GM19035 (cell line): ENCODE data around the gene PLD5.
"Not testable (repeated sequence)": the region's sequence is repeated elsewhere in the genome, so short reads cannot be mapped to it uniquely, and the experiment has no call there.

ENCODE experiments used
- ATAC-seq: cut with Tn5 transposase; IDR thresholded peaks from one replicate; pipeline ENCODE4 v1.9.1; 2021; ENCODE audit not compliant: unreplicated experiment

PLD5 gene

DNA sequence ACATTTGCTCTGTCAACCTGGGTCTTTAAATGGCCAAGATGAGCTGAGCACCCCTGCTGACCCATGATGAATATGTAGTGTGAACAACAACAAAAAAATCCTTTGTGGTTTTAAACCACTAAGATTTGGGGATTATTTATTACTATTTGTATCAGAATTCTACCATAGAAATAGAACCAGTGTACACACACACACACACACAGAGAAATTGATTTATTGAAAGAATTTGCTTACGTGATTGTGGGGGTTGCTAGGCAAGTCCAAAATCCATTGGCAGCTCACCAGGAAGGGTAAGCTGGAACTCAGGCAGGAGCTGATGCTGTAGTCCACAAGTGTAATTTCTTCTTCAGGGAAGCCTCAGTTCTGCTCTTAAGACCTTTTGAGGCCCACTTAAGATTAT, 443.1 kb downstream of the PLD5 start:
- no peak for ATAC-seq

DNA sequence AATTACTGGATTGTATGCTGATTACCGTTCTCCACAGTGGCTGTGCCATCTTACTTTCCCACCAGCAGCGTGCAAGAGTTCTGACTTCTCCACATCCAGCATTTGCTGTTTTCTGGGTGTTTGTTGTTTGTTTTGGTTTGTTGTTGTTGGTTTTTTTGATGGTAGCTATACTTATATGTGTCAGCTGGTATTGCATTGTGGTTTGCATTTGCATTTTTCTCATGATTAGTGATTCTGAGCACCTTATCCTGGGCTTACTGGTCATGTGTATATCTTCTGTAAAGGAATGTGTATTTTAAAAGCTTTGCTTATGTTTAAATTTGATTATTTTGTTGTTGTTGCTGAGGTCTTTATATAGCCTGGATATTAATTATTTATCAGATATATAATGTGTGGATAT, 458.7 kb downstream of the PLD5 start:
- peak; percentile 64 for ATAC-seq

DNA sequence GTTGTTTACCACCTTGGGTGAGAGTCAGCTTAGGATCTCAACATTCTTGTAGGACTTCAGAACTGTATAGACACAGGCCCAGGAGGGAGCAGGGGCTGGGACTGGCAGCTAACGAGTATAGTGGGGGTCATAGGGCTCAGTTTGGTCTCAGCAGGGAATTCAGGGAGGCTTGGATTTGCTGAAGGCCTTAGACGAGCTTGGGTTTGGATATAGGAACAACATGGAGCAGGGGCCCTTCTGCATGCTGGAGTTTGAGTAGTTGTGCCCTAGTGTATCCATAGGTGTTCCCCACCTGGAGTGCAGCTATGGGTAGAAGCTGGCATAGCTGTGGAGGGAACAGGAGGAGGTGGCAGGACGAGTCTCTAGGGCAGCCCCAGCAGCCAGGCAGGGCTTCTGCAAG, 462.2 kb downstream of the PLD5 start:
- no peak for ATAC-seq

DNA sequence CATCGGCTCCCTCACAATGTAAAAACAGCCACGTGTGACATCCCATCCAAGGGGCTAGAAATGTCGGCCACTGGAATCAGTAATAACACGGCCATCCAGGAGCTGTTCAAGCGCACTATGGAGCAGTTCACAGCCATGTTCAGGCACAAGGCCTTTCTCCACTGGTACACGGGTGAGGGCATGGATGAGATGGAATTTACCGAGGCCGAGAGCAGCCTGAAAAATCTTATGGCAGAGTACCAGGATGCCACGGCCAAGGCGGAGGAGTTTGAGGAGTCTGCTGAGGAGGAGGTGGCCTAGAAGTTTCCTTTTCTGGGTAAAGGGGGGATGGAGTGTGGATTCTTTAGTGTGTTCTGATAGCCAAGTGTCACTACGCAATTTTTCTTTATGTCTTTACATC, 464.5 kb downstream of the PLD5 start:
- ATAC-seq = no peak

DNA sequence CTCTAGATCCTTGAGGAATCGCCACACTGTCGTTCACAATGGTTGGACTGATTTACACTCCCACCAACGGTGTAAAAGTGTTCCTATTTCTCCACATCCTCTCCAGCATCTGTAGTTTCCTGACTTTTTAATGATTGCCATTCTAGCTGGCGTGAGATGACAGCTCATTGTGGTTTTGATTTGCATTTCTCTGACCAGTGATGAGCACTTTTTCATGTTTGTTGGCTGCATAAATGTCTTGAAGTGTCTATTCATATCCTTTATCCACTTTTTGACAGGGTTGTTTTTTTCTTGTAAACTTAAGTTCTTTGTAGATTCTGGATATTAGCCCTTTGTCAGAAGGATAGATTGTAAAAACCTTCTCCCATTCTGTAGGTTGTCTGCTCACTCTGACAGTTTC, 465.9 kb downstream of the PLD5 start:
- ATAC-seq = not testable (repeated sequence)

DNA sequence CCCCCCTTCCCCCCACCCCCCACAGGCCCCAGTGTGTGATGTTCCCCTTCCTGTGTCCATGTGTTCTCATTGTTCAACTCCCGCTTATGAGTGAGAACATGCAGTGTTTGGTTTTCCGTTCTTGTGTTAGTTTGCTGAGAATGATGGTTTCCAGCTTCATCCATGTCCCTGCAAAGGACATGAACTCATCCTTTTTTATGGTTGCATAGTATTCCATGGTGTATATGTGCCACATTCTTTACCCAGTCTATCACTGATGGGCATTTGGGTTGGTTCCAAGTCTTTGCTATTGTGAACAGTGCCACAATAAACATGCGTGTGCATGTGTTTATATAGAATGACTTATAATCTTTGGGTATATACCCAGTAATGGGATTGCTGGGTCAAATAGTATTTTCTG, 466.3 kb downstream of the PLD5 start:
- not testable (repeated sequence) for ATAC-seq

DNA sequence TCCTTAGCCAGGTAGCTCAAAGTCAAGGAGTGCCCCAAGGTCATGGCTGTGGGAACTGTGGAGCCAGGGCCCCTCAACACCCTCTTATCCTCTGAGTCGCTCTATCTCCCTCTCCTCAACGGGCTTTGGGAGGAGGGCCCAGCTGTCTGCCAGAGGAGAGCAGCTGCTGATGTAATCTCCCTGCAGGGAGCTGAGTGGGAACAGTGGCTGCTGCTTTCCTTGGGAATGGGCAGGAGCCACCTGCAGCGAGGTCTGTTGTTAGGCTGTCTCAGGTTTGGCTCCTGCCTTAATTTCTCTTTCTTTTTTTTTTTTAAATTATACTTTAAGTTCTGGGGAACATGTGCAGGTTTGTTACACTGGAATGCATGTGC, 466.8 kb downstream of the PLD5 start:
- ATAC-seq = no peak

DNA sequence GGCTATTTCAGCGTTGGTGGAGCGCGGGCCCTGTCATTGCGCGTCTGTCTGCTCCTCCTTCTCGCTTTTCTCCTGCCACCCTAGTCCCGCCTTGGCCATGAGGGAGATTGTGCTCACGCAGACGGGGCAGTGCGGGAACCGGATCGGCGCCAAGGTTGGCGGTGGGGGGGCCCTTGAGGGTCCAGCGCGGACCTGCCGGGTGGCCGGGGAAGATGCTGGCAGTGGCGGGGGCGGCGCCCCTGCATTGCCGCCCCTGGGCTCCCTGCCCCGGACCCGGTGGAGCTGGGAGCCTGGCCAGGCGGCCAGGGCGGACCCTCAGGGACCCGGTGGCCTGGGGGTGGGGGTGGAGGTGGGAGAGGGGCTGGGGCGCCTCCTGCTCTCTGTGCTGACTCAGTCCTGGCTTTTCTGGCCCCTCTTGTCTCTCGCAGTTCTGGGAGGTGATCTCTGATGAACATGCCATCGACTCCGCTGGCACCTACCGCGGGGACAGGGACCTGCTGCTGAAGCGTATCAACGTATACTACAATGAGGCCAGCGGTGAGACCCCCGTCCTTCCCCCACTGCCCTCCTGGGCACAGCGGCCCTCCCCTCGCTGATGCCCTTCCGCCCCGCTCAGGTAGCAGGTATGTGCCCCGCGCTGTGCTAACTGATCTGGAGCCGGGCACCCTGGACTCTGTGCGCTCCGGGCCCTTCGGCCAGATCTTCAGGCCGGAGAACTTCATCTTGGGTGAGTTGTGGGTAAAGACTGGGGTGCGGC, 467.3 kb downstream of the PLD5 start:
- no peak for ATAC-seq

DNA sequence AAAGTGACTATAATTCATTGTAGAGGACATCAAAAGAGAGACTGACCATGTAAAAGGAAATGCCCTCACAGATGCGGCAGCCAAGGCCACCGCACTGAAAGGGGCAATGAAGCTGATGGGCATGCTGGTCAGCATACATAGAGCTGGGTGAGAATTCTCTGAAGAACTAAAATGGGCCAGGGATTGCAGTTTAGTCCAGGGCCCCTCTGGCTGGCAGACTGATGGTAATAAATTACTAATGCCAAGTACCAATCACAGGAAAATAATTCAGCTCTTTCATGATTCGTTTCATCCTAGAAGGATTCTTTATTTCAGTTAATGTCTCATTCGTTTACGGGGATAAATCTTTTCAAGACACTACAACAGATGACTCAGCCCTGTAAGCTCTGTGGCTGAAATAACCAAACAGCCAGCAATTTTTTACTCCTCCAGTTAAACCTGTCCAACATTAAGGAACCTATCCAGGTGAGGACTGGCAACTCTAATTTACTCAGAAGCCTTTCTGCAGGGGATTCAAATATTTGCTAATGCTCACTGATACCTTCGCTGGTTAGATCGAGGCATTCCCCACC, 468.7 kb downstream of the PLD5 start:
- ATAC-seq = no peak

DNA sequence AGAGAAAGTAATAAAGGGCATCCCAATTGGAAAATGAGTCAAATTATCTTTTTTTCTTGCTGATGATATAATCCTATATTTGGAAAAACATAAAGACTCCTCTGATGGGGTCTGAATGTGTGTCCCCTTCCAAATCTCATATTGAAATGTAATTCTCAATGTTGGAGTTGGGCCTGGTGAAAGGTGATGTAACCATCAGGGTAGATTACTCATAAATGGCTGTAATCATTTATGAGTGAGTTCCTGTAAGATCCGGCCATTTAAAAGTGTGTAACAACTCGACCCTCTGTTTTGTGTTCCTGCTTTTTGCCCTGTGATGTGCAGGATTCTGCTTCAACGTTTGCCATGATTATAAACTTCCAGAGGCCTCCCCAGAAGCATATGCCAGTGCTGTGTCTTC, 481.3 kb downstream of the PLD5 start:
- no peak for ATAC-seq

DNA sequence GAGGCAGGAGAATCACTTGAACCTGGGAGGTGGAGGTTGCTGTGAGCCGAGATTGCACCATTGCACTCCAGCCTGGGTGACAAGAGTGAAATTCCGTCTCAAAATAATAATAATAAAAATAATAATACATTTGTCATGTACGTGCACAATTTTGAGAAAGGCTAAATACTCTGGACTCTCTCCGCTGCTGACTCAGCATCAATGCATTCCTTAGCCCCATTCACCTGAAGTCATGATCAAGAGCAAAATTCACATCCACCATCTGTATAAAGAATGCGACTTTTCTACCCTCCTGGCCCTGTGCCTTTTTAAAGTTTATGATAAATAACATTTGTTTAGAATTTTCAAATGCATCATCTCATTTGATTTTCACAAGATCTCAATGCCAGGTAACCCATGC, 490.1 kb downstream of the PLD5 start:
- ATAC-seq = no peak

DNA sequence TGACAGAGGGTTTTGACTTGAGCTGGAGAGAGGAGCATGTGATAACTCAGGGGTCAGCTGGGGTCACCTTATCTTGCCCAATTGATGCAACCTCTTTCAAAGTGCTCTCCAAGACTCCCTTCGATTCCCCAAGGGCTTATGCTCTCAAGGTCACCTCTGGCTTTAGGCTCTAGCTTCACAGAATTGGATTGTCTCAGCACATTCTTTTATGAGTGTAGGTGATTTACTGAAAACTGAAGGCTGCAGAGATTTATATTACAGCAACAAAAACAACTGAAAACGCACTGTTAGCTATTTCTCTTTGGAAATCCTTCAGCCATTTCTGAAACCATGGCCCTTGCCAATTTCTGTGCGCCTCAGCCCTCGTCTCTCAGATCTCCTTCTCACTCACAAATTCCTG, 491.1 kb downstream of the PLD5 start:
- no peak for ATAC-seq
